Stimulated activated CD8-positive, alpha-beta memory T cell treated with anti-CD3 and anti-CD28 coated beads, Interleukin-2, amount 100 ng/mL, for 1 hour (primary cell): ENCODE data around the gene CTSE.

Source experiments
- DNase-seq, 2 donors: peaks; one replicate each; pipeline ENCODE4 v3.0.0-alpha.2; 2020; ENCODE audit warnings: low read depth in 2 of 2

CTSE gene

DNA sequence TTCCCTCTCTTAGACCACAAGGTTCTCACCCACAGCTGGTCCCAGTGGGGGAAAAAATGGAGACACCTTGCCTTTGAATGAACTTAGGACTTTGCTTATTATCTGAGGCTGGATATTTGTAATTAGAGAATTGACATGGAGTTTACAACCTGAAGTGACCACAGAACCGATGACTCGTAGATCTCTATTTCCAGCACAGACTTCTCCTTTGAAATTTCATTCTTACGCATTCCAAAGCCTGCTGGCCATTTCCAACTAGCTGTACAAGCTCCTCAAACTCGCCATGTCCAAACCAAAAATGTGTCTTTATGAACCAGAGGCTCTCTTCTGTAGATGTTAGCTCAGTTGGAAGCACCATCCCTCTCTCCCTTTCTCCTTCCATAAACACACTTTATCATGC is 32.5 kb downstream of the CTSE start:
- no peak for DNase-seq

- no peak for DNase-seq
Measured at GRCh38 chr1:205990226-205990625, 33.5 kb downstream of the CTSE start.

- no peak for DNase-seq
Measured at GRCh38 chr1:205989786-205990185, 33.9 kb downstream of the CTSE start.

DNA sequence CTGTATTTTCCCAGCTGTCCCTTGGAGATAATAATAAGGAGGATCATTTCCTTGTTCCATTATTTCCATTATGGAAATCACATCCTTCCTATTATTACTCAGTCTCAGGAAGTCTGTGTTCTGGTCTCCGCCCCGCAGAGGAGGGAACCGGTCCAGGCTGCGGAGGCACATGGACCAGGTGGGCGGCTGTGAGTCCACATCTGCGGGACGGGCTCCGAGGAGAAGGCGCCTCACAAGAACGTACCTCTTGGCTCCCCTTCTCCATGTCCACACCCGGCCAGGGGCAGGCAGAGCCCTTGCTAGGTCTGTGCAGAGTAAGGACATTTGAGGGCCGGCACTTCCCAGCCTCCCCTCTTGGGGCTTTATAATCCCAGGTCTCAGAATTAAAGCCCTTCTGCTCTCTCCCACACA is 35.1 kb downstream of the CTSE start:
- DNase-seq: no peak

- no peak for DNase-seq
Measured at GRCh38 chr1:205986861-205987260, 36.8 kb downstream of the CTSE start.

DNA sequence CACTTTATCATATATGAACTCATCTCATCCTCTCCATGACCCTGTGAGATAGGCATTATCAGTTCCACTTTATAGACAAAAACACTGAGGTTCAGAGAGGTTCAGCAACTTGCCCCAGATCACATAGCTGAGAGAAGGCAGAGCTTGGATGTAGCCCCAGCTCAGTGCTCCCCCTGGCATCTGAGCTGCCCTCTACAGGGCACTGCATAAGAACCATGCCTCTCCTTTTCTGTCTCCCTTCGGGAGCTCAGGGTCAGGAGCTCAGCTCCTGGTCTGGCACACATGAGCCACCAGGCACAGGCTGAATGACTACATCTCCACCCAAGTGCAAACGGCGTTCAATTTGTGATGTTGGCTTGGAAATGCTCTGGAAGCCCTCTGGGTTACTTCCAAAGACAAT is 37.4 kb downstream of the CTSE start:
- DNase-seq: no peak

DNA sequence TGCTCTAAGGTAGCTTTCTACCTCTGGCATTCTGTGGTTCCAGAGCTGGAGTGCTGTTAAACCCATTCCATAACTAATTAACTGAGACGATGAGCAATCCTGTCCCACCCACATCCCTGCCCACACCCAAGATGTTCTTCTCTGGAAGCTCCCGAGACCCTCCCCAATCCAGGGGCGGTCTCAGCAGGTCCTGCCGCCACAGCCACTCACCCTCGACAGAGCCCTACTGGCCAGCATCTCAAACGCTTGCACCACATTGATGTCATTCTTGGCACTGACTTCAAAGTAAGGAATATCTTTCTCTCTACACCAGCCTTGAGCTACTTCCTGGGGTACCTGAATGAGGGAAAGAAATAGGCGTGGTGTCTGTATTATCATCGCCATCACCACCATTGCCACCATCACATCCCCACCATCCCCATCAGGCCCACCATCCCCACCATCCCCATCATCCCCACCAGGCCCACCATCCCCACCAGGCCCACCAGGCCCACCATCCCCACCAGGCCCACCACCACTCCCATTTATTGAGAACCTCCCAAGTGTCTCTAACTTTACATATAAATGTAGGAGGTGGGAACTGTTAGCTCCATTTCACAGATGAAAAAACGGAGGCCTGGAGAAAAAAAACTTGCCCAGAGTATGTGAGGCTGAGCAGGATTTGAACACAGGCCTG is 38.2 kb downstream of the CTSE start:
- no peak for DNase-seq

DNA sequence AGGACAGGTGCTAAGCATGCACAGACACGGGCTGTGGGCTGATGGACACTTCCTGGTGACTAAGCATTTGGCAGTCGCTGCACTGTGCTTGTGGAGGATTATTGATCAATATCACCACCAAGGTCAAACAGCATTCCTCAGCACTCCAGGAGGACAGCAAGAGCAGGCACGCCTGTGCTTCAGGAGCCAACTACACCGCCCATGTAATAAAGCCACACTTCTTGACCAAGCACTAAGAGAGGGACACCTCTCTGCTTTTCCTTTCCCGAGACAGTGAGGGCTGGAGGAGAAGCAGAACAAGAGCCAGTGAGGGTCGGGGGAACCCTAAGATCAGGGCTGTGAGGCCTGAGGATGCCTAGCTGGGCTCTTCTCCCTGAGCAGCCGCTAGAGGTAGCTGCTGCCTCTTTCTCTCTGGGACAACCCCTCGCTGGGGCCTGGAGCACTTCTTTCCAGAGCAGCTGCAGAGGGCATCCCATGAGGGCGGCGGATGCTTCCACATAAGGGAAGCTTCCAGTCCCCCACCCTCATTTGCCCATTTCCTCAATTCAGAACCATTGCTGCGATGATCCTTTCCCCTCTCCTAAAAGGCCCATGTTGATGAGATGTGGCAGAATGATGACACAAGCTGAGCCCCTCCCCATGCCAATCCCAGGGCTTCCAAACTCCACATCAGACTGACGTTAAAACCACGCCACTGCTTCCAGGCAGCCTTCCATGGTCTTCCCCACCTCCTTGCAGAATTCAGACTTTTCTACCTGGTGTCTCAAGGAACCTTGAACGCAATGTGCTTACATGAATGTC is 39.6 kb downstream of the CTSE start:
- no peak for DNase-seq

DNA sequence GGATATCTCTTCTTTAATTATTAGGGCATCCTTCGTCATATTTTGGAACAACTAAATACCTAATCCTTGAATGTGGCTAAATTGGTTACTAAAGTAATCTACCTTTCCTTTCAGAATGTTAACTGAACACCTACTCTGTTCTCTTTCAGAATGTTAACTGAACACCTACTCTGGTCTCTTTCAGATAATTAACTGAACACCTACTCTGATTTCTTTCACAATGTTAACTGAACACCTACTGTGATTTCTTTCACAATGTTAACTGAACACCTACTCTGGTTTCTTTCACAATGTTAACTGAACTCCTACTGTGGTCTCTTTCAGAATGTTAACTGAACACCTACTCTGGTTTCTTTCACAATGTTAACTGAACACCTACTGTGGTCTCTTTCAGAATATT is 42.4 kb downstream of the CTSE start:
- DNase-seq: no peak

GRCh38 chr1:205980237-205980870 is 43.3 kb downstream of the CTSE start:
- no peak for DNase-seq

GRCh38 chr1:205979301-205979700 is 44.4 kb downstream of the CTSE start:
- no peak for DNase-seq

DNA sequence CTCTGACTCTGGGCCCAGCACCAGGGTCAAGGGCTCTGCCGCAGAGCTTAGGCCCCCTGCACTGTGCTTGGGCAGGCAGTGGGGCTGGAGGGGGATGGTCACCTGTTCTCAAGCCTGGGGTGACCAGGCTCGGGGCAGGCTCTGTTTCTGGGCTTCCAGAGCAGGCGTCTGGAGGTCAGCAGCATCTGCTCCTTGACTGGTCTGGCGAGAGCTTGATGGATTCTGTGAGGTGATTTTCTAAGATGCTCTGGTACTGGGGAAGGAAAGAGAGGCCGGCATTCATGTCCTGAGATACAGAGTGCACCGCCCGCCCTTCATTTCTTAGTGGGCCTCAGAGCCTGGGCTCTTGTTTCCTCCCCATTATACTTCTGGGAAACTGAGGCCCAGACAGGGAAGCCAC is 45.0 kb downstream of the CTSE start:
- DNase-seq: no peak

DNA sequence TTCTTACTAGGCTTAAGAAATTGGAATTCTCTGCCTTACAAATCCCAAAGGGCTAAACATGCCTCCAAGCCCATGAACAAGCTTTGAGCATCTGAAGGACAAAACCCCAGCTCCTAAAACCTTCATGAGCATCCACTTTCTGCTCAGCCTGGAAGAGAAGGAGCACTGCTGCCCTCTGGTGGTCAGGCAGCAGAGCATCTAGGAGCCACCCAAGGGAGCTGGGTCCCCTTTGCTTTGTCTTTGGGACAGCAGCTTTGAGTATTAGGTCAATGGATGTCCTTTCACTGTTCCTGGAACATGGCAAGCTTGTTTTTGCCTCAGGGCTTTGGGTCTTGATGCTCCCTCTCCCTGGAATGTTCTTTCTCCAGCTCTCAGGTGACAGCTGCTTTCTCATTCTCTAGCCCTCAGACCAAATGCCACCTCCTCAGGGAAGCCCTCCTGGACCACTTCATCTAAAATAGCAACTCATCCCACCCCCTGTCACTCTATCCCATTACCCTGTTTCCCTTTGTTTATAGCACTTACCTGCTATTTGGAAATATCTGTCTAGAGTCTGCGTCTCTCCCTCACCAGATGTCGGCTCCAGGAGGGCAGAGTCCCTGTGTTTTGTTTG is 46.2 kb downstream of the CTSE start:
- peak; percentile 44 to 55 for DNase-seq

DNA sequence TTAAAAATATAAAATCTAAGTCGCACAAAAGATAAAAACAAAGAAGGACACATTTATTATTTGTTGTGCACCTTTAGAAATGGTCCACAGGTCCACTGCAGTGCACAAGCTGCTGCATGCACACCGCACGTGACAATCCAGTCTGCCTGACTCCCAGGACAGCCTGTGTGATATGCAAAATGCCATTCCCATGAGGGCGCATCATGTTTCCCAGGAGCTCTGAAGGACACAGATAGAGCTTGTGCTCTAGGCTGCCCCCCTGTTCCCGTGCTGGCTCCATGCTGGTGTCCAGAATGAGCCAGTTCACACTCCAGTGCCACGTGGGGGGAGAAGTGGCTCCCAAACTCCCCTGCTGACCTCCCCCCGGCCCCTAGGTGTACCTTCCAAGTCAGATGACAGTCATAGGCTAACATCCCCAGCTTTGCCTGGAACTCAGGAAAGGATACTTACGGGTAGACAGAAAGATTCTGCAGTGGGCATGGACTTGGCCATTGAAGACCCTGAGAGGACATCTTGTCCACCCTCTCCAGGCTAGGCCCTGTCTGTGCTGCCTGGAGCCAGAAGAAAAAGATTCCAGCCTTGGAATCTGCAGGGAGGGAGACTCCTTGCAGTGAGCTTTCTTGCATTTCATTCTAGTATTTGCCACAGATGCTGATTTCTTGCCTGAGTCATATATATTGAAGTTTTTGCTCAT is 46.8 kb downstream of the CTSE start:
- no peak for DNase-seq

DNA sequence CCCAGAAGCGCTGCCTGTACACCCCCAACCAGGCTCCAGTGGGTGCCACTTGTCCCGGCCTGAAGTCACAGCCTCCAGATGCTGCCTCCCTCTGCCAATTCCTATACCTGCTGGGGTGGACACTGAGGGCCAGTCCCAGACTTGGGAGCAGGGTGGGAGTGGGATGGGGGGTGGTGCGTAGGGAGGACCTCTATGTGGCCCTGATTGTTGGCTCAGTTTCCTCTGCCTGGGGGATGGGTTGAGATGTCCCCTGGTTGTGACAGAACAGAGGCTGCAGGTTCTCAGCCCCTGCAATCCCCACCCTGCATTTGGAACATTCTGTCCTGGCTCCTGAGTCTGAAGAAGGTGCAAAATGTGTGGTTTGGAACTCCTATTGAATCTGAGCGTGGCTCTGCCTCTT is 47.7 kb downstream of the CTSE start:
- DNase-seq: no peak

DNA sequence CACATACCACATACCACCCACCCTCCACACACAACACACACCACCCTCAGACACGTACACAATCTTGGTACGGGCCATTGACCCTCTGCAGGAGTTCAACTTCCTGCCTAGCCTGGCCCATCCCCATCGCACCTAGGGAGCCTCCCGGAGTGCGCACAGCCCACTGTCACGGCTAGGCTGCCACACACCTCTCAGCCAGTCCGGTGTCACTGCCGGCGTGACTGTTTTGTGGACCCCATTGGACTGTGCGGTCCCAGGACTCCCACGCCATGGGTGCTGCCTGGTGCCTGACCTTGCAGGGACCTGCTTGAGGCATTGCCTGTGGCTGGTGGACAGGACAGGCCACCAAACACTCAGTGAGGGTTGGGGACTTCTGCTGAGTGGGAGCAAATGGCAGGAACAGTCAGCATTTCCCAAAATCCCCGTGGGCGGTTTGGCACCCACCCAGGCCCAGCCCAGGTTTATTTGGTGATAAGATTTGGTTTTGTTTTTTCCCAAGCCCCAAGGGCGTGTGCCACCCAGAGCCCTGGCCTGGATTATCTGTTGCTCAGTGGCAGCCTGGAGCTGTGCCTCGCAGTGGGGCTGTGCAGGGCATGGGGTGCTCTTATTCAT is 48.2 kb downstream of the CTSE start:
- DNase-seq: no peak

DNA sequence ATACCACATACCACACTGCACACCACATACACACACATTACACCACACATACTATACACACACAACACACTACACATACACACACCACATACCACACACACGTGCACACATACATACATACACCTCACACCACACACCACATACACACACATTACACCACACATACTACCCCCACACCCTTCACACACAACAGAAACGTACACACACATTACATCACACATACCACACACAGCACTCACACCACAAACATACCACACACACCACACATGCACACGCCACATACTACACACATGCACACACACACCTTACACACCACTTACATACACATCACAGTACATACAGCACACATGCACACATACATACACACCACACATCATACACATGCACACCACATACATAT is 49.0 kb downstream of the CTSE start:
- no peak for DNase-seq

DNA sequence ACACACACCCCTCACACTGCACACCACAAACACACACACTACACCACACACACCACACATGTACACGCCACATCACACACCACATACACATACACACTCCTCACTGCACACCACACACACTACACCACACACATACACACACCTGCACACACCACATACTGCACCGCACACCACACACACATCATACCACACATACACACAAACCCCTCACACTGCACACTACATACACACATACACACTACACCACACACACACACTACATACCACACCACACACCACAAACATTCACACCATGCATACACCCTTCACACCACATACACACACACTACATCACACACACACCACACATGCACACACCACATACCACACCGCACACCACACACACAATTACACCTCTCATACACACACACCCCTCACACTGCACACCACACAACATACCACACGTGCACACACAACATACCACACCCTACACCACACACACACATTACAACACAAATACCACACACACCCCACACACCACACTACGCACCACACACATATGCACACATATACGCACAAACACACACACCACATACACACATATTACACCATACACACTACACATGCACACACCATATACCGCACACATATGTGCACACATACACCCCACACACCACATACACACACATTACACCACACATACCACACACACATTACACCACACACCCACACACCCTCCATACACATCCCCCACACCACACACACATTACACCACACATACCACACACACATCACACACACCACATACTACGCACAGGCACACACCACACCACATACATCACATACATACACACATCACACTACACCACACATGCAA is 50.1 kb downstream of the CTSE start:
- DNase-seq: no peak

- DNase-seq: no peak
Measured at GRCh38 chr1:205972491-205973168, 51.1 kb downstream of the CTSE start.

DNA sequence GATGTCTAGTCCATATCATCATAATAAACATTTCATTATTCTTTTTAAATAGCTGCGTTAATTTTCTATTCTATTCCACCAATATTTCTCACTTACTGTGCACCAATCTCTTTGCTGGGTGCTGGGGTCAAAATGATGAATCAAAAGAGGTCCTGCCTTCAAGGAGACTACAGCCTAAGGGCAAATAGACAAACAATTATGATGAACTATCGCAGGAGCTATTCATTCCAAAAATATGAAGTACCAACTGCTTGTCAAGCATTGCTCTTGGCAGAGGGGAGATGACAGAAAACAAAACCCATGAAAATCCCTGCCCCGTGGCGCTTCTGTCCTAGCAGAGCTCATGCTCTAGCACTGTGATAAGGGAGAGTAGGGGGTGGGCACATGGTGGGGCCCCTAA is 51.6 kb downstream of the CTSE start:
- no peak for DNase-seq
